ENCODE data around the gene CDK6.

DNA sequence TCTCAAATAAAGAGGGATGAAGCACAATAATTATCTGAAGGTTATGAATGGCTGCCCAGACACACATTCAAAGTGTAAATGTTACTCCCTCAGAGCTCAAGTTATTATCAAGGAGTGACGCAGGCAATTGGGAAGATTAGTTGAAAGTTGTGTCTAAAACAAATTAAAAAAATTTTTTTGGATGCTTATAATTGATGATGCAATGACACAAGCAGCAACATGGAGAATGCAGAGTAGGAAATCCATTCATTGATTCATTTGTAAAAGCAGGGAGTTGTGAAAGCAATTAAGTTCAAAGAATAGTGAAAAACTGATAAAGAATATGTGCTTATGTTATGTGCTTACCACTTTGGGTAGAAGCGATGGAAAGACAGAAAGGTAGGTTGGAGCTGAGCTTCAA, 120.4 kb downstream of the CDK6 start:
- TF ChIP-seq, protein P1, sequence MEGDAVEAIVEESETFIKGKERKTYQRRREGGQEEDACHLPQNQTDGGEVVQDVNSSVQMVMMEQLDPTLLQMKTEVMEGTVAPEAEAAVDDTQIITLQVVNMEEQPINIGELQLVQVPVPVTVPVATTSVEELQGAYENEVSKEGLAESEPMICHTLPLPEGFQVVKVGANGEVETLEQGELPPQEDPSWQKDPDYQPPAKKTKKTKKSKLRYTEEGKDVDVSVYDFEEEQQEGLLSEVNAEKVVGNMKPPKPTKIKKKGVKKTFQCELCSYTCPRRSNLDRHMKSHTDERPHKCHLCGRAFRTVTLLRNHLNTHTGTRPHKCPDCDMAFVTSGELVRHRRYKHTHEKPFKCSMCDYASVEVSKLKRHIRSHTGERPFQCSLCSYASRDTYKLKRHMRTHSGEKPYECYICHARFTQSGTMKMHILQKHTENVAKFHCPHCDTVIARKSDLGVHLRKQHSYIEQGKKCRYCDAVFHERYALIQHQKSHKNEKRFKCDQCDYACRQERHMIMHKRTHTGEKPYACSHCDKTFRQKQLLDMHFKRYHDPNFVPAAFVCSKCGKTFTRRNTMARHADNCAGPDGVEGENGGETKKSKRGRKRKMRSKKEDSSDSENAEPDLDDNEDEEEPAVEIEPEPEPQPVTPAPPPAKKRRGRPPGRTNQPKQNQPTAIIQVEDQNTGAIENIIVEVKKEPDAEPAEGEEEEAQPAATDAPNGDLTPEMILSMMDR (IDR thresholded peaks at IDR 0.05): no peak
- TF ChIP-seq POLR2AphosphoS5 (IDR thresholded peaks at IDR 0.05): no peak
- TF ChIP-seq POLR2A (IDR thresholded peaks at IDR 0.05): no peak

All from prostate gland (tissue), 2 donors.